HFFc6 (cell line): ENCODE data around the gene THEM5. TPM values are rescaled to one million over a fixed set of nuclear protein-coding genes. Genes with fewer than 3 reads are reported as not detected.

ENCODE experiments used
- DNase-seq: peaks from one replicate; pipeline ENCODE4 v3.0.0-alpha.2; 2018
- H3K27ac Mint-ChIP-seq: 2 replicates; pipeline ENCODE4 v1.8.0; 2020; ENCODE audit warnings: mild to moderate bottlenecking, mixed read lengths
- H3K27me3 Mint-ChIP-seq: 2 replicates; pipeline ENCODE4 v1.8.0; 2021; ENCODE audit warnings: mild to moderate bottlenecking, moderate library complexity, mixed read lengths; ENCODE audit not compliant: insufficient read depth
- H3K36me3 Mint-ChIP-seq: 2 replicates; pipeline ENCODE4 v1.8.0; 2021; ENCODE audit warnings: low read depth, mixed read lengths
- H3K4me1 Mint-ChIP-seq: 2 replicates; pipeline ENCODE4 v1.8.0; 2020; ENCODE audit warnings: low read depth, mixed read lengths
- H3K4me3 Mint-ChIP-seq: 2 replicates; pipeline ENCODE4 v1.8.0; 2020; ENCODE audit warnings: mild to moderate bottlenecking, moderate library complexity, mixed read lengths
- H3K9me3 Mint-ChIP-seq: 2 replicates; pipeline ENCODE4 v1.8.0; 2020; ENCODE audit warnings: mild to moderate bottlenecking, mixed read lengths
- CTCF ChIP-seq: fragments of 200-600 bp; sonication (generic); IDR thresholded peaks from 2 replicates; pipeline ENCODE4 v1.5.0; 2021; ENCODE audit warnings: antibody characterized with exemption, mild to moderate bottlenecking
- total RNA-seq, 6 experiments: library from RNA; stranded (reverse); fragmentation: NEBNext Ultra II Directional; extraction: Animal tissue kit (Norgen Biotek cat#: 25700); gene quantifications; 2 replicates in 1 of 6; 3 replicates in 5 of 6; pipeline ENCODE4 v1.2.3, GENCODE V29; 2021

The THEM5 gene
- total RNA-seq, 6 experiments from 2014 or later: not detected

- no peak overlapping the region for H3K4me3 Mint-ChIP-seq
- H3K27ac Mint-ChIP-seq: no peak overlapping the region
Observed at GRCh38 chr1:151814426-151814825, 39.1 kb downstream of the THEM5 start.

GRCh38 chr1:151813271-151813977 is 40.1 kb downstream of the THEM5 start:
- H3K27ac Mint-ChIP-seq: no peak overlapping the region
- no peak for DNase-seq
- no peaks in the 10 kb centered on the region; the same call in 1 of the 2 replicates for H3K4me1 Mint-ChIP-seq
- H3K36me3 Mint-ChIP-seq: no peaks in the 10 kb centered on the region
- no peak for TF ChIP-seq CTCF
- peaks cover 51% of the 10 kb centered on the region for H3K27me3 Mint-ChIP-seq
- H3K4me3 Mint-ChIP-seq: no peak overlapping the region
- H3K9me3 Mint-ChIP-seq: no peaks in the 10 kb centered on the region

More at GRCh38 chr1:151814426-151814825, 39.1 kb downstream of the THEM5 start:
- Mint-ChIP-seq H3K4me1 (no peaks in the 10 kb centered on the region; the same call in 1 of the 2 replicates), H3K9me3 (no peaks in the 10 kb centered on the region), H3K36me3 (no peaks in the 10 kb centered on the region), H3K27me3 (peaks cover 53% of the 10 kb centered on the region)
- no peak for DNase-seq
- TF ChIP-seq CTCF: no peak

GRCh38 chr1:151811181-151811580 is 42.3 kb downstream of the THEM5 start:
- DNase-seq: no peak
- no peak for TF ChIP-seq CTCF

GRCh38 chr1:151809985-151810556 is 43.4 kb downstream of the THEM5 start:
- Mint-ChIP-seq H3K27ac (no peak overlapping the region), H3K4me1 (no peaks in the 10 kb centered on the region; the same call in 1 of the 2 replicates), H3K27me3 (peaks cover 56% of the 10 kb centered on the region), H3K4me3 (no peak overlapping the region), H3K36me3 (no peaks in the 10 kb centered on the region), H3K9me3 (no peaks in the 10 kb centered on the region)
- no peak for DNase-seq
- TF ChIP-seq CTCF: no peak

More at GRCh38 chr1:151811181-151811580, 42.3 kb downstream of the THEM5 start:
- Mint-ChIP-seq H3K36me3 (no peaks in the 10 kb centered on the region), H3K4me1 (no peaks in the 10 kb centered on the region; the same call in 1 of the 2 replicates), H3K9me3 (no peaks in the 10 kb centered on the region), H3K27me3 (peaks cover 51% of the 10 kb centered on the region), H3K27ac (no peak overlapping the region), H3K4me3 (no peak overlapping the region; the same call in 1 of the 2 replicates)

GRCh38 chr1:151809290-151809984 is 44.1 kb downstream of the THEM5 start:
- Mint-ChIP-seq H3K4me3 (no peak overlapping the region), H3K9me3 (no peaks in the 10 kb centered on the region), H3K27me3 (peaks cover 58% of the 10 kb centered on the region), H3K4me1 (no peaks in the 10 kb centered on the region; the same call in 1 of the 2 replicates), H3K27ac (no peak overlapping the region), H3K36me3 (no peaks in the 10 kb centered on the region)
- TF ChIP-seq CTCF: no peak
- DNase-seq: no peak
